ENCODE measurements around the gene FBRS.
"Not testable (repeated sequence)": the region's sequence is repeated elsewhere in the genome, so short reads cannot be mapped to it uniquely, and the experiment has no call there.

Gene FBRS

GRCh38 chr16:30700491-30700890 is 42.3 kb downstream of the FBRS start:
- no peak for DNase-seq

- DNase-seq: no peak
These were observed 42.7 kb downstream of the FBRS start for GRCh38 chr16:30700971-30701370.

- not testable (repeated sequence) for DNase-seq
These were observed 44.8 kb downstream of the FBRS start for GRCh38 chr16:30703071-30703470.

GRCh38 chr16:30703971-30704370 is 45.7 kb downstream of the FBRS start:
- no peak for DNase-seq

GRCh38 chr16:30706046-30706445 is 47.8 kb downstream of the FBRS start:
- no peak for DNase-seq

- no peak for DNase-seq
These were observed 52.7 kb downstream of the FBRS start for GRCh38 chr16:30710971-30711370.

GRCh38 chr16:30711712-30712111 is 53.5 kb downstream of the FBRS start:
- DNase-seq: no peak

- peak; percentile 56 to 58 for DNase-seq
These were observed 57.7 kb downstream of the FBRS start for GRCh38 chr16:30715750-30716445.

GRCh38 chr16:30720086-30720485 is 61.9 kb downstream of the FBRS start:
- no peak for DNase-seq

Data from CD4-positive, alpha-beta T cell treated with Interleukin-1 beta for 1 hour (primary cell).